ENCODE data around the gene GLYATL3.

DNA sequence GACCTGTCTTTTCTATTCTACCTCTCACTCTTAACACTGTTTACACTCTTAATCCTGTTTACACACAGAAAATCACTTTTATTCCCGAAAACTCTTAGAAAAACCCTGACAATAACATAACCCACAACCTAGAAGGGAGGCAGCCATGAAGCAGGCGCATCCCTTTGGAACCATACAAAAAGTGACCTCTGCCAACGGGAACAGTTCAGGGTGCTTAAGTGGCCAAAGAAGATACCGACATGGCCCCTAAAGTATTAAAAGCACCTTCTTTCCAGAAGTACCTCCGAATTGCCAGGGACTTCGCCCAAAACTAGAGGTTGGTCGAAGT, 37.2 kb upstream of the GLYATL3 start:
- TF ChIP-seq POLR2A (IDR thresholded peaks at IDR 0.05) (no peak), CTCF (IDR thresholded peaks at IDR 0.05) (no peak)
